ENCODE data around the gene COL1A1.

Gene COL1A1

DNA sequence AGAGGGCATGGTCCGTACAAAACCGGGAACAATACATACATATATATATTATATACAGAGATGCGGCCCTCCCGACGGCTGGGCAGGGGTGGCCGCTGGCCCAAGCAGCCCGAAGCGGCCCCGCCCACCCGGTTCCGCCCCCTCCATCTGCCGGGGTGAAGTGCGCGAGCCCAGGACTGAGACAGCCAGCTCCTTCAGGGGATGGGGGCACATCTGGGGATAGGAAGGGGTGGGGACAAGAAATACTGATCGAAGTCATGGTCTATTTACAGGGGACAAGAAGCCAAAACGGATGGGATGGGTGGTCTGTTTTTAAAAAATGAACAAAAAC lies 67.7 kb downstream of the COL1A1 start:
- Histone ChIP-seq H3K4me1 (peaks cover 15% of the 10 kb centered on the region), H3K27me3 (ENCODE audit: control insufficient read depth, insufficient read depth, low read length) (no peaks in the 10 kb centered on the region), H3K9ac (no peak overlapping the region), H3K9me3 (ENCODE audit: control insufficient read depth, low read length) (no peaks in the 10 kb centered on the region), H2AFZ (no peak overlapping the region), H3K79me2 (no peaks in the 10 kb centered on the region), H3K4me3 (ENCODE audit: low read depth, low read length) (no peak overlapping the region), H3K36me3 (ENCODE audit: control insufficient read depth, insufficient read depth, low read length) (no peaks in the 10 kb centered on the region), H3K4me2 (ENCODE audit: low read length) (peak overlapping the region; percentile 37), H3K27ac (no peak overlapping the region)
- TF ChIP-seq, protein P1, sequence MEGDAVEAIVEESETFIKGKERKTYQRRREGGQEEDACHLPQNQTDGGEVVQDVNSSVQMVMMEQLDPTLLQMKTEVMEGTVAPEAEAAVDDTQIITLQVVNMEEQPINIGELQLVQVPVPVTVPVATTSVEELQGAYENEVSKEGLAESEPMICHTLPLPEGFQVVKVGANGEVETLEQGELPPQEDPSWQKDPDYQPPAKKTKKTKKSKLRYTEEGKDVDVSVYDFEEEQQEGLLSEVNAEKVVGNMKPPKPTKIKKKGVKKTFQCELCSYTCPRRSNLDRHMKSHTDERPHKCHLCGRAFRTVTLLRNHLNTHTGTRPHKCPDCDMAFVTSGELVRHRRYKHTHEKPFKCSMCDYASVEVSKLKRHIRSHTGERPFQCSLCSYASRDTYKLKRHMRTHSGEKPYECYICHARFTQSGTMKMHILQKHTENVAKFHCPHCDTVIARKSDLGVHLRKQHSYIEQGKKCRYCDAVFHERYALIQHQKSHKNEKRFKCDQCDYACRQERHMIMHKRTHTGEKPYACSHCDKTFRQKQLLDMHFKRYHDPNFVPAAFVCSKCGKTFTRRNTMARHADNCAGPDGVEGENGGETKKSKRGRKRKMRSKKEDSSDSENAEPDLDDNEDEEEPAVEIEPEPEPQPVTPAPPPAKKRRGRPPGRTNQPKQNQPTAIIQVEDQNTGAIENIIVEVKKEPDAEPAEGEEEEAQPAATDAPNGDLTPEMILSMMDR (IDR thresholded peaks at IDR 0.05), result no peak

All from parathyroid adenoma (tissue), 2 donors.